IPS-15b (cell line): ENCODE data around the gene NUFIP1.

Experiments
- H3K27me3 ChIP-seq: one replicate; pipeline ENCODE4 v1.6.1; 2013; ENCODE audit warnings: low read length; ENCODE audit not compliant: control insufficient read depth, insufficient read depth
- H3K36me3 ChIP-seq: one replicate; pipeline ENCODE4 v1.6.1; 2013; ENCODE audit warnings: low read length; ENCODE audit not compliant: control insufficient read depth, insufficient read depth
- H3K4me1 ChIP-seq: one replicate; pipeline ENCODE4 v1.6.1; 2013; ENCODE audit warnings: mild to moderate bottlenecking, low read length; ENCODE audit not compliant: control insufficient read depth, insufficient read depth
- H3K4me3 ChIP-seq: one replicate; pipeline ENCODE4 v1.5.1; 2013; ENCODE audit warnings: low read depth, low read length
- H3K9ac ChIP-seq: one replicate; pipeline ENCODE4 v1.6.1; 2013; ENCODE audit warnings: low read depth, mild to moderate bottlenecking, low read length
- H3K9me3 ChIP-seq: one replicate; pipeline ENCODE4 v1.6.1; 2013; ENCODE audit warnings: mild to moderate bottlenecking, low read length; ENCODE audit not compliant: control insufficient read depth, insufficient read depth

Gene NUFIP1

DNA sequence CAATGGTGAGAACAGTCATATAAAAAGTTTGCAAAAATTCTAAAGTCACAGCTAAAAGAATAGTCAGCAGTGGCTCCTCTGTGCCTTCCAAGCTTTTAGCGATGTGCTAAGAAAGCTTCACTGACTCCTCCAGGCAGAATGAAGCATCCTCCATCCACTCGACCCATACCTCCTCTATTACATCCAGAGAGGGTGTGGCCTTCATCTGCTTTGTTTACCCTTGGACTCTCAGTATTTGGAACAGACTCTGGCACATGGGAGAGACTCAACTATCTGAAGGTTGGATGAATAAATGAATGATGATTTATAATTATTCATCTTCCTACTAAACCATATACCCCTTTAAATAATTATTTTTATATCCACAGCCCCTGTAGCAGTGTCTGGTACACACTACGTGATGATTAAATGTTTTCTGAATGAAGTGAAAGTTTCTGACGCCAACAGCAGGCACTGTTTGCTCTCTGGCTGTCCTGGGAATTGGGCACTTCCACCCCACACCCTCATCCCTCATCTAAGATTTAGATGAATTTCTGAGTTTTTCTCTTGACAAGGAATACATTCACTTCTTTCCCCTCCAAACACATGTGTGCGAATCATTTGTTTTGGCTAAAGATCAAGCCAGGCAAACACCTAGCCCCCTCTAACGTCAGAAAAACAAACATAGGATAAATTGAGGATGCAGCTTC, 93.9 kb downstream of the NUFIP1 start:
- no peaks in the 10 kb centered on the region for H3K27me3 ChIP-seq
- H3K4me1 ChIP-seq, result no peaks in the 10 kb centered on the region
- H3K36me3 ChIP-seq, result no peaks in the 10 kb centered on the region
- H3K4me3 ChIP-seq, result no peak overlapping the region
- no peaks in the 10 kb centered on the region for H3K9me3 ChIP-seq
- H3K9ac ChIP-seq, result no peak overlapping the region

DNA sequence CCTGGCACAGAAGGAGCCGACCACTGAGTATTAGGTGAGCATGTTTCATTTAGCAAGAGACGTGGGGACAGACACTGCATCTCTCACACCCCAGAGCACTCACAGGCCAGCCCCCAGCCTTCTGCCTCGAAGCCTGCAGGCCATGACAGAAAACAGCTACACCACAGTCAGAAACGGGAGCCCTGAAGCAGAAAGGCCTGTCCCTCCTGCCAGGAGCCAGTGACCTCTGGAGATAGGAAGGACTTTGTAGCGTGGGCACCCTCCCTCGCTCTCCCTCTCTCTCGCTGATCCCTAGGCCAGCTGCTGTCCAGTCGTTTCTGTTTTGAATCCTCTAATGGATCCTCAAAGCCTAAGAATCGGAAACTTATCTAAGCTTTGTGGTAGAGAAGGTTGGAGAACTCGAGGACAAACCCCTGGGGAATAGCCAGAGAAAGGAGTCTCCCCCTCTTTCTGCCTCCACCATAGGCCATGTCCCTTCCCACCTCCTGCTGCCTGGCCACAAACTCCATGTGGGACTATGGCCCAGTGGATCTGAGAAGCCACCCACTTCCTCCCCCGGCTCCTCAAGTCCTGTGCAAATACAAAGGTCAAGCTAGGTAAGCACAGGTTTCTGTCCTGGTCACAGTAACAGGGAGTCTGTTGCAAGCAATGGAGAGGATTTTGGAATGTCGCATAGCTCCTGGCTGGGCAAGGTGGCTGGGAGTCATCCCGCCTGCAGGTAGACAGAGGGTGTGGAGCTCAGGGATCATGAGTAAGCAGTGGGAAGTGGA, 95.1 kb downstream of the NUFIP1 start:
- H3K9me3 ChIP-seq, result no peaks in the 10 kb centered on the region
- H3K27me3 ChIP-seq, result no peaks in the 10 kb centered on the region
- no peak overlapping the region for H3K4me3 ChIP-seq
- H3K36me3 ChIP-seq, result no peaks in the 10 kb centered on the region
- H3K9ac ChIP-seq, result no peak overlapping the region
- H3K4me1 ChIP-seq, result no peaks in the 10 kb centered on the region
